Esophagus muscularis mucosa (tissue), 3 donors: ENCODE measurements around the gene ARID3C.

ENCODE experiments used
- CTCF ChIP-seq, 3 experiments: fragments of 200-600 bp in 2 of 3; fragments of 450-650 bp in 1 of 3; sonication (generic) in 2 of 3; IDR thresholded peaks; one replicate each; pipeline ENCODE4 v1.5.1; 2017 to 2019; ENCODE audit warnings: antibody characterized with exemption in 3 of 3, mild to moderate bottlenecking in 2 of 3, moderate library complexity in 1 of 3
- POLR2A ChIP-seq: fragments of 450-650 bp; IDR thresholded peaks from one replicate; pipeline ENCODE4 v1.6.1; 2017; ENCODE audit warnings: antibody characterized with exemption, moderate library complexity, mild to moderate bottlenecking, low read depth
- POLR2AphosphoS5 ChIP-seq, 2 donors: sonication (generic); formaldehyde crosslinking; IDR thresholded peaks; one replicate each; pipeline ENCODE4 v1.6.1; 2017; ENCODE audit warnings: antibody characterized with exemption in 2 of 2

DNA sequence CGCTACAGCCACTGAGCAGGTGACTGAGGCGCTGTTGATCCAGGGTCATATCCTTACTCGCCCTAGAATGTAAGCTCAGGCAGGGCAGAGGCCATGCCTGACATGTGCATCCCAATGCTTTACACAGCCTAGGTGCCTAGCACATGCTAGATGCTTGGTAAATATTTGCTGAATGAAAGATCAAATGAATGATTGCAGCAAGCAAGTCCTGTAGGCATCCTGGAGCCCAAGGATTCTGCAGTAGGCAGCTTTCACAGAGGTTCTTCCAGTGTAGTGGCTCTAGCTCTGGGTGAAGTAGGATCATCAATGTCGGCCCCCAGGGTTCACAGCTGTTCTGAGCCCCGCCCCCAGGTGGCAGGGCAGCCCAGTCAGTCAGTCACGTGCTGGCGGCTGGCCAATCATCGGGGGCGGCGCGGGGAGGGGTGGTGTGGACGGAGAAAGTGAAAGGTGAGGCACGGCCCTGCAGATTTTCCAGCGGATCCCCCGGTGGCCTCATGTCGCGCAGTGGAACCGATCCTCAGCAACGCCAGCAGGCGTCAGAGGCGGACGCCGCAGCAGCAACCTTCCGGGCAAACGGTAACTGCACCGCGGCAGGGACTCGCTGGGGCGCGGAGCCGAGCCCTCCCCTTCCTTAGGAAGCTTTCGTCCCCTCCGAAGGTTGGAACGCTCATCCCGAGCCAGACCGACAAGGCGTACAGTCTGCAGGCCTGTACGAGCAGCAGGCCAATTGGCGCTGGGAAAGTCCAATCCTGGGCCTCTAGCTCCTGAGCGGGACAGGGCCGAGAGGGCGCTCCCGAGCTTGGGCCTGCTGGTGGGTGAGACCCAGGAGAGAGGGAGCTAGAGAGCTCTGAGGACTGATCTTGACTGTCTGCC lies 17.6 kb upstream of the ARID3C start, which contains the start of gene GALT:
- TF ChIP-seq CTCF (IDR thresholded peaks at IDR 0.05) (peak; percentile 32 to 46 (median 39)), POLR2A (no peak), POLR2AphosphoS5 (IDR thresholded peaks at IDR 0.05) (peak; percentile 70 to 76)
